Left kidney (tissue), 8 donors: ENCODE data around the gene LRRC36. TPM values are rescaled to one million over a fixed set of nuclear protein-coding genes. Genes with fewer than 3 reads are reported as not detected.

ENCODE experiments used
- DNase-seq: peaks from one replicate; pipeline ENCODE4 v3.0.0-alpha.2; 2013
- long read RNA-seq, 8 donors: transcript quantifications; one replicate each; lab custom pipeline, GENCODE V29; 2026
- polyA plus RNA-seq: library from polyadenylated mRNA; unstranded; fragments of 120-200 nt; gene quantifications from one replicate; pipeline ENCODE4 v1.2.1, GENCODE V29; 2013; ENCODE audit not compliant: insufficient read length

Gene LRRC36, protein sequence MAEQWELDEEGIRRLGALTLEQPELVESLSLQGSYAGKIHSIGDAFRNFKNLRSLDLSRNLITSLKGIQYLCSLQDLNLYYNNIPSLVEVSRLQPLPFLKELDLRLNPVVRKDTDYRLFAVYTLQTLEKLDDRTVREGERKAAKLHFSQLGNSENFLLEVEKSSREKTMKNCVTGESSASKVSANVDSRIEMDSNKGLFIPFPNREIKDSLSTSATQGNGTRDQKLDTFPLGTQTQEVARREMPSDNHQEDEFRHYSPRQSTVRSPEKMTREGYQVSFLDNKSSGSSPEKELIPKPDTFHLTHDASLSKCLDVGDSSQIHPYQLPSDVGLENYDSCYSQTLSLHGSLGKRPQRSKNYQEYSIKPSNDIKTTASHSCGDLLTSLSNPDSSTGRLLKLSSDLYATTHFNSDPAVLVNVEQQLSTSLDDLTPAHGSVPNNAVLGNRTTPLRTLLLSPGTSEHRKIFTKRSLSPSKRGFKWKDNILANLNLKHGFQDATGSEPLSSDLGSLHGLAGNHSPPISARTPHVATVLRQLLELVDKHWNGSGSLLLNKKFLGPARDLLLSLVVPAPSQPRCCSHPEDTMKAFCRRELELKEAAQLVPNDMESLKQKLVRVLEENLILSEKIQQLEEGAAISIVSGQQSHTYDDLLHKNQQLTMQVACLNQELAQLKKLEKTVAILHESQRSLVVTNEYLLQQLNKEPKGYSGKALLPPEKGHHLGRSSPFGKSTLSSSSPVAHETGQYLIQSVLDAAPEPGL
- polyA plus RNA-seq = 8.7 TPM
- long read RNA-seq, donor 1 = 0 reads
- long read RNA-seq, donor 2 = 0 reads
- long read RNA-seq, donor 3 = 0 reads
- long read RNA-seq, donor 4 = 0 reads
- long read RNA-seq, donor 5, partial matches to known transcripts = 44 of 185 reads
- long read RNA-seq, donor 5, other reads (novel, unspliced or antisense) = 141 of 185 reads
- long read RNA-seq, donor 6 = 0 reads
- long read RNA-seq, donor 7, partial matches to known transcripts = 160 of 160 reads
- long read RNA-seq, donor 7, other reads (novel, unspliced or antisense) = 0 of 160 reads
- long read RNA-seq, donor 8 = 0 reads

GRCh38 chr16:67326472-67327309 is at the start of gene LRRC36, which contains the start of gene KCTD19:
TSS of gene LRRC36 (plus strand) at chr16:67326815. CDS start at chr16:67326863, 48 bp downstream.
TSS of gene KCTD19 (minus strand) at chr16:67326741. CDS start at chr16:67326707, 34 bp downstream.
- DNase-seq = peak; percentile 67

- DNase-seq = no peak
Observed at GRCh38 chr16:67277294-67277998, 49.2 kb upstream of the LRRC36 start.

GRCh38 chr16:67277999-67278772 is 48.4 kb upstream of the LRRC36 start:
- DNase-seq = no peak

- DNase-seq = no peak
Observed at GRCh38 chr16:67278773-67279295, 47.8 kb upstream of the LRRC36 start.

GRCh38 chr16:67279296-67280089 is 47.1 kb upstream of the LRRC36 start, which contains the start of gene PLEKHG4:
TSS of gene PLEKHG4 (plus strand) at chr16:67279532. CDS start at chr16:67280045, 513 bp downstream.
- DNase-seq = peak; percentile 60

DNA sequence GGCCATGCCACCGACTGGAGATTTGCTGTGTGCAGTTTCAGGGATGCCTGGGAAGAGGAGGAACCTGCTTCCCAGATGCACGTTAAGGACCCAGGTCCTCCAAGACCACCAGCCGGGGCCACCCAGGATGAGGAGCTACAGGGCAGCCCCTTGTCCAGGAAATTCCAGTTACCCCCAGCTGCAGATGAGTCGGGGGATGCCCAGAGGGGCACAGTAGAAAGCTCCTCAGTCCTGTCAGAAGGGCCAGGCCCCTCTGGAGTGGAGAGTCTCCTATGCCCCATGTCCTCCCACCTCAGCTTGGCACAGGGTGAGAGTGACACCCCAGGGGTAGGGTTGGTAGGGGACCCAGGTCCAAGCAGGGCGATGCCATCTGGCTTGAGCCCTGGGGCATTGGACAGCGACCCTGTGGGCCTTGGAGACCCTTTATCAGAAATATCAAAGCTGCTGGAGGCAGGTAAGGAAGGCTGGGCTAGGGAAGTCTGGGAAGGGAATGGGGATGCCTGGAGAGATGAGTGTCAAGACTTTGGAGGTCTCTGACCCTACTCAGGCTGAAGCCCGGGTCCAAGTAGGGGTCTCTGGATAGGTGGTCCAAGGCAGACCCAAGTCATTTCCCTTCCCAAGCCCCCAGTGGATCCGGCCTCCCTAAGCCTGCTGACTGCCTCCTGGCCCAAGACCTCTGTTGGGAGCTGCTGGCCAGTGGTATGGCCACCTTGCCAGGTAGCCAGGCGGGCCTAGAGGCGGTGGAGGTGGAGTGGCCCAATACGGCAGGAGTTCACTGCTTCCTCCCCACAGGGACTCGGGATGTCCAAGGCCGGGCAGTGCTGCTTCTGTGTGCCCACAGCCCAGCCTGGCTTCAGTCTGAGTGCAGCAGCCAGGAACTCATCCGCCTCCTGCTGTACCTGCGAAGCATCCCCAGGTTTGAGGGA is 46.3 kb upstream of the LRRC36 start:
- DNase-seq = no peak

- DNase-seq = no peak
Observed at GRCh38 chr16:67281536-67282446, 44.8 kb upstream of the LRRC36 start.

- DNase-seq = no peak
Observed at GRCh38 chr16:67282447-67282805, 44.2 kb upstream of the LRRC36 start.

GRCh38 chr16:67283039-67283825 is 43.4 kb upstream of the LRRC36 start:
- no peak for DNase-seq

- no peak for DNase-seq
Observed at GRCh38 chr16:67283826-67284555, 42.6 kb upstream of the LRRC36 start.

GRCh38 chr16:67284699-67285646 is 41.6 kb upstream of the LRRC36 start:
- no peak for DNase-seq

- DNase-seq = no peak
Observed at GRCh38 chr16:67286441-67287235, 40.0 kb upstream of the LRRC36 start.

- DNase-seq = no peak
Observed at GRCh38 chr16:67287960-67288359, 38.7 kb upstream of the LRRC36 start.
